ENCODE results near the gene DST. TPM values are rescaled to one million over a fixed set of nuclear protein-coding genes. Genes with fewer than 3 reads are reported as not detected.
"Not testable (repeated sequence)": the region's sequence is repeated elsewhere in the genome, so short reads cannot be mapped to it uniquely, and the experiment has no call there.

Gene DST
- total and polyA plus RNA-seq, 4 donors, result 47.2 to 578 (median 371) TPM

- WGBS, 2 donors, result 40 to 44% methylated on average over 3 of the region's 3 CpGs
- Histone ChIP-seq H3K4me3 (ENCODE audit: low read length in 2 of 2) (no peak overlapping the region), H3K27me3 (ENCODE audit: control insufficient read depth in 1 of 2, insufficient read depth in 2 of 2, low read length in 1 of 2) (no peaks in the 10 kb centered on the region), H3K9me3 (ENCODE audit: control insufficient read depth, low read length) (no peaks in the 10 kb centered on the region), H3K36me3 (ENCODE audit: control insufficient read depth in 1 of 2, insufficient read depth in 2 of 2, low read length in 1 of 2) (peaks cover 2 to 4% of the 10 kb centered on the region in 2 donors), H3K4me1 (ENCODE audit: control insufficient read depth in 1 of 2, insufficient read depth in 2 of 2, low read length in 2 of 2) (peaks cover 2 to 3% of the 10 kb centered on the region in 2 donors), H3K27ac (ENCODE audit: low read depth in 1 of 2, low read length in 2 of 2) (no peak overlapping the region)
- intact Hi-C loops (cut with DNase I), result loop anchor here in 1 of 2 donors (5.0 kb wide), 1 partner anchor 45 kb away; no protein-coding TSS in a partner anchor
- ATAC-seq (ENCODE audit: low FRiP score) (no peak), DNase-seq (no peak)
Measured at GRCh38 chr6:56497691-56498090, 145.0 kb downstream of the DST start.

- Histone ChIP-seq H3K27ac (ENCODE audit: low read depth in 1 of 2, low read length in 2 of 2) (no peak overlapping the region), H3K27me3 (ENCODE audit: control insufficient read depth in 1 of 2, insufficient read depth in 2 of 2, low read length in 1 of 2) (no peaks in the 10 kb centered on the region), H3K4me1 (ENCODE audit: control insufficient read depth in 1 of 2, insufficient read depth in 2 of 2, low read length in 2 of 2) (peaks cover 2 to 3% of the 10 kb centered on the region in 2 donors), H3K9me3 (ENCODE audit: control insufficient read depth, low read length) (no peaks in the 10 kb centered on the region), H3K4me3 (ENCODE audit: low read length in 2 of 2) (no peak overlapping the region), H3K36me3 (ENCODE audit: control insufficient read depth in 1 of 2, insufficient read depth in 2 of 2, low read length in 1 of 2) (peaks cover 2 to 4% of the 10 kb centered on the region in 2 donors)
- ATAC-seq (ENCODE audit: low FRiP score) (no peak), DNase-seq (no peak)
- intact Hi-C loops (cut with DNase I), result loop anchor here in 1 of 2 donors (5.0 kb wide), 1 partner anchor 45 kb away; no protein-coding TSS in a partner anchor
- WGBS, 2 donors, result 95 to 96% methylated on average over 7 of the region's 7 CpGs
Measured at GRCh38 chr6:56497240-56497639, 145.4 kb downstream of the DST start.

- H3K36me3 ChIP-seq (ENCODE audit: control insufficient read depth in 1 of 2, insufficient read depth in 2 of 2, low read length in 1 of 2); ATAC-seq (ENCODE audit: low FRiP score); DNase-seq; H3K4me3 ChIP-seq (ENCODE audit: low read length in 2 of 2); H3K27me3 ChIP-seq (ENCODE audit: control insufficient read depth in 1 of 2, insufficient read depth in 2 of 2, low read length in 1 of 2); H3K4me1 ChIP-seq (ENCODE audit: control insufficient read depth in 1 of 2, insufficient read depth in 2 of 2, low read length in 2 of 2); H3K27ac ChIP-seq (ENCODE audit: low read depth in 1 of 2, low read length in 2 of 2); H3K9me3 ChIP-seq (ENCODE audit: control insufficient read depth, low read length): not testable (repeated sequence)
- intact Hi-C loops (cut with DNase I), result loop anchor here in 1 of 2 donors (5.0 kb wide), 1 partner anchor 46 kb away; no protein-coding TSS in a partner anchor
- 100% methylated on average over 1 of the region's 1 CpG; no CpG with 5 or more reads in 1 of the 2 donors for WGBS, 2 donors
Measured at GRCh38 chr6:56496650-56497049, 146.0 kb downstream of the DST start.

- peaks cover 4 to 6% of the 10 kb centered on the region in 2 donors for H3K36me3 ChIP-seq (ENCODE audit: control insufficient read depth in 1 of 2, insufficient read depth in 2 of 2, low read length in 1 of 2)
- ATAC-seq (ENCODE audit: low FRiP score) (no peak), DNase-seq (no peak)
- no peaks in the 10 kb centered on the region for H3K9me3 ChIP-seq (ENCODE audit: control insufficient read depth, low read length)
- intact Hi-C loops (cut with DNase I), result loop anchor here in 1 of 2 donors (5.0 kb wide), 1 partner anchor 47 kb away; no protein-coding TSS in a partner anchor
- H3K4me3 ChIP-seq (ENCODE audit: low read length in 2 of 2), result no peak overlapping the region
- H3K27me3 ChIP-seq (ENCODE audit: control insufficient read depth in 1 of 2, insufficient read depth in 2 of 2, low read length in 1 of 2), result no peaks in the 10 kb centered on the region
- no peak overlapping the region for H3K27ac ChIP-seq (ENCODE audit: low read depth in 1 of 2, low read length in 2 of 2)
- peaks cover 0 to 3% of the 10 kb centered on the region in 2 donors for H3K4me1 ChIP-seq (ENCODE audit: control insufficient read depth in 1 of 2, insufficient read depth in 2 of 2, low read length in 2 of 2)
- 69 to 74% methylated on average over 3 of the region's 3 CpGs for WGBS, 2 donors
Measured at GRCh38 chr6:56495654-56496053, 147.0 kb downstream of the DST start.

GRCh38 chr6:56491606-56492328, 150.9 kb downstream of the DST start:
- intact Hi-C loops (cut with DNase I), result no loop called here
- Histone ChIP-seq H3K9me3 (ENCODE audit: control insufficient read depth, low read length) (no peaks in the 10 kb centered on the region), H3K4me3 (ENCODE audit: low read length in 2 of 2) (no peak overlapping the region), H3K27me3 (ENCODE audit: control insufficient read depth in 1 of 2, insufficient read depth in 2 of 2, low read length in 1 of 2) (no peaks in the 10 kb centered on the region), H3K36me3 (ENCODE audit: control insufficient read depth in 1 of 2, insufficient read depth in 2 of 2, low read length in 1 of 2) (peaks cover 3 to 7% of the 10 kb centered on the region in 2 donors), H3K4me1 (ENCODE audit: control insufficient read depth in 1 of 2, insufficient read depth in 2 of 2, low read length in 2 of 2) (no peaks in the 10 kb centered on the region), H3K27ac (ENCODE audit: low read depth in 1 of 2, low read length in 2 of 2) (no peak overlapping the region)
- peak in 1 of 2 donors; percentile 43 for DNase-seq
- 86 to 90% methylated on average over 4 of the region's 4 CpGs for WGBS, 2 donors
- peak; percentile 37 for ATAC-seq (ENCODE audit: low FRiP score)

- H3K27me3 ChIP-seq (ENCODE audit: control insufficient read depth in 1 of 2, insufficient read depth in 2 of 2, low read length in 1 of 2), result no peaks in the 10 kb centered on the region
- 51 to 55% methylated on average over 2 of the region's 2 CpGs for WGBS, 2 donors
- H3K9me3 ChIP-seq (ENCODE audit: control insufficient read depth, low read length), result no peaks in the 10 kb centered on the region
- no peak for DNase-seq
- H3K4me3 ChIP-seq (ENCODE audit: low read length in 2 of 2), result no peak overlapping the region
- no peak overlapping the region for H3K27ac ChIP-seq (ENCODE audit: low read depth in 1 of 2, low read length in 2 of 2)
- intact Hi-C loops (cut with DNase I), result no loop called here
- no peaks in the 10 kb centered on the region for H3K4me1 ChIP-seq (ENCODE audit: control insufficient read depth in 1 of 2, insufficient read depth in 2 of 2, low read length in 2 of 2)
- ATAC-seq (ENCODE audit: low FRiP score), result no peak
- peaks cover 4 to 8% of the 10 kb centered on the region in 2 donors for H3K36me3 ChIP-seq (ENCODE audit: control insufficient read depth in 1 of 2, insufficient read depth in 2 of 2, low read length in 1 of 2)
Measured at GRCh38 chr6:56490993-56491392, 151.7 kb downstream of the DST start.

GRCh38 chr6:56489559-56489958, 153.1 kb downstream of the DST start:
- ATAC-seq (ENCODE audit: low FRiP score), result no peak
- no peaks in the 10 kb centered on the region for H3K9me3 ChIP-seq (ENCODE audit: control insufficient read depth, low read length)
- H3K4me1 ChIP-seq (ENCODE audit: control insufficient read depth in 1 of 2, insufficient read depth in 2 of 2, low read length in 2 of 2), result peaks cover 0 to 2% of the 10 kb centered on the region in 2 donors
- H3K4me3 ChIP-seq (ENCODE audit: low read length in 2 of 2), result no peak overlapping the region
- intact Hi-C loops (cut with DNase I), result no loop called here
- no peak for DNase-seq
- H3K36me3 ChIP-seq (ENCODE audit: control insufficient read depth in 1 of 2, insufficient read depth in 2 of 2, low read length in 1 of 2), result peaks cover 4 to 8% of the 10 kb centered on the region in 2 donors
- no peaks in the 10 kb centered on the region for H3K27me3 ChIP-seq (ENCODE audit: control insufficient read depth in 1 of 2, insufficient read depth in 2 of 2, low read length in 1 of 2)
- H3K27ac ChIP-seq (ENCODE audit: low read depth in 1 of 2, low read length in 2 of 2), result no peak overlapping the region

GRCh38 chr6:56488281-56488680, 154.4 kb downstream of the DST start:
- no peak for DNase-seq
- Histone ChIP-seq H3K27ac (ENCODE audit: low read depth in 1 of 2, low read length in 2 of 2) (no peak overlapping the region), H3K9me3 (ENCODE audit: control insufficient read depth, low read length) (no peaks in the 10 kb centered on the region), H3K27me3 (ENCODE audit: control insufficient read depth in 1 of 2, insufficient read depth in 2 of 2, low read length in 1 of 2) (no peaks in the 10 kb centered on the region), H3K36me3 (ENCODE audit: control insufficient read depth in 1 of 2, insufficient read depth in 2 of 2, low read length in 1 of 2) (peaks cover 4 to 8% of the 10 kb centered on the region in 2 donors), H3K4me3 (ENCODE audit: low read length in 2 of 2) (no peak overlapping the region), H3K4me1 (ENCODE audit: control insufficient read depth in 1 of 2, insufficient read depth in 2 of 2, low read length in 2 of 2) (peaks cover 0 to 3% of the 10 kb centered on the region in 2 donors)
- 93 to 96% methylated on average over 2 of the region's 2 CpGs for WGBS, 2 donors
- intact Hi-C loops (cut with DNase I), result no loop called here
- ATAC-seq (ENCODE audit: low FRiP score), result no peak

GRCh38 chr6:56486681-56487080, 156.0 kb downstream of the DST start:
- Histone ChIP-seq H3K27ac (ENCODE audit: low read depth in 1 of 2, low read length in 2 of 2) (no peak overlapping the region), H3K36me3 (ENCODE audit: control insufficient read depth in 1 of 2, insufficient read depth in 2 of 2, low read length in 1 of 2) (peaks cover 4 to 6% of the 10 kb centered on the region in 2 donors), H3K4me3 (ENCODE audit: low read length in 2 of 2) (no peak overlapping the region), H3K9me3 (ENCODE audit: control insufficient read depth, low read length) (no peaks in the 10 kb centered on the region), H3K4me1 (ENCODE audit: control insufficient read depth in 1 of 2, insufficient read depth in 2 of 2, low read length in 2 of 2) (peaks cover 0 to 3% of the 10 kb centered on the region in 2 donors), H3K27me3 (ENCODE audit: control insufficient read depth in 1 of 2, insufficient read depth in 2 of 2, low read length in 1 of 2) (no peaks in the 10 kb centered on the region)
- DNase-seq, result no peak
- 93 to 97% methylated on average over 3 of the region's 3 CpGs for WGBS, 2 donors
- intact Hi-C loops (cut with DNase I), result no loop called here
- ATAC-seq (ENCODE audit: low FRiP score), result no peak
